HCT116 (cell line): Measurements from ENCODE around the gene RIPOR3. TPM values are rescaled to one million over a fixed set of nuclear protein-coding genes. Genes with fewer than 3 reads are reported as not detected.

ENCODE experiments used
- ATAC-seq: fragments of 200-7000 bp; cut with Tn5 transposase; 2 replicates; pipeline ENCODE4 v1.9.1; 2020; ENCODE audit warnings: mild to moderate bottlenecking, moderate library complexity
- BruUV-seq: library from RNA; stranded (reverse); fragments of 400-500 nt; replicated peaks from 2 replicates; lab custom pipeline; 2021; lab: Mats Ljungman, UMichigan
- CTCF ChIA-PET: fragments of 300-600 bp; sonication (Branson Sonifier 250); formaldehyde crosslinking; loops from one replicate; lab custom pipeline; 2021; ENCODE audit warnings: antibody characterized with exemption; lab: Charles Lee
- POLR2A ChIA-PET: fragments of 300-600, 350-600 bp; sonication (Branson Sonifier 250); formaldehyde crosslinking; loops from one replicate; lab custom pipeline; 2021; ENCODE audit warnings: antibody characterized with exemption; lab: Charles Lee
- RAD21 ChIA-PET, 2 experiments: fragments of 300-600 bp; sonication (Branson Sonifier 250); formaldehyde crosslinking; loops; one replicate each; lab custom pipeline; 2023; ENCODE audit warnings: low total read pairs in 2 of 2; ENCODE audit not compliant: uncharacterized antibody in 2 of 2, unreplicated experiment in 2 of 2, low non-redundant PET in 1 of 2; lab: Charles Lee
- DNase-seq: peaks from one replicate; pipeline ENCODE4 v3.0.0-alpha.2; 2010; ENCODE audit warnings: low read depth, low spot score
- H2AFZ ChIP-seq: fragments of 200-600 bp; shearing (Covaris generic), sonication (generic); 2 replicates; pipeline ENCODE4 v1.6.1; 2017; ENCODE audit warnings: low read depth, mixed run types, mixed read lengths, antibody characterized with exemption, low read length; ENCODE audit not compliant: poor library complexity, severe bottlenecking
- H3K27ac ChIP-seq: 2 replicates; pipeline ENCODE4 v1.5.1; 2012; ENCODE audit warnings: low read depth, low read length
- H3K27me3 ChIP-seq: fragments of 200-600 bp; sonication (generic); 2 replicates; pipeline ENCODE4 v1.6.1; 2016; ENCODE audit warnings: mixed run types, low read length, mixed read lengths; ENCODE audit not compliant: insufficient read depth
- H3K36me3 ChIP-seq, 2 experiments: fragments of 200-500 bp in 1 of 2; fragments of 200-600 bp in 1 of 2; sonication (Bioruptor generic) in 1 of 2; sonication (generic) in 1 of 2; 2 replicates each; pipeline versions ENCODE4 v1.5.1 to v1.6.1; 2014 to 2016; ENCODE audit warnings: low read length in 2 of 2, inconsistent platforms in 1 of 2, mixed read lengths in 1 of 2, mixed run types in 1 of 2; ENCODE audit not compliant: insufficient read depth in 2 of 2, control insufficient read depth in 1 of 2
- H3K4me1 ChIP-seq, 2 experiments: fragments of 200-600 bp in 1 of 2; sonication (generic) in 1 of 2; 2 replicates each; pipeline versions ENCODE4 v1.5.1 to v1.6.1; 2012 to 2017; ENCODE audit warnings: low read length in 2 of 2, inconsistent platforms in 1 of 2, mild to moderate bottlenecking in 1 of 2, mixed read lengths in 1 of 2, mixed run types in 1 of 2, moderate library complexity in 1 of 2; ENCODE audit not compliant: insufficient read depth in 2 of 2, control insufficient read depth in 1 of 2
- H3K4me2 ChIP-seq: fragments of 200-600 bp; sonication (generic); 2 replicates; pipeline ENCODE4 v1.6.1; 2017; ENCODE audit warnings: mixed run types, low read length, mixed read lengths
- H3K4me3 ChIP-seq, 2 experiments: fragments of 200-600 bp in 1 of 2; sonication (generic) in 1 of 2; replicated peaks in 1 of 2; 2 replicates each; pipeline ENCODE4 v1.5.1; 2011 to 2016; ENCODE audit warnings: low read length in 2 of 2, control low read depth in 1 of 2, low read depth in 1 of 2, mild to moderate bottlenecking in 1 of 2, mixed read lengths in 1 of 2, mixed run types in 1 of 2
- H3K79me2 ChIP-seq: fragments of 200-600 bp; sonication (generic); 2 replicates; pipeline ENCODE4 v1.6.1; 2017; ENCODE audit warnings: mild to moderate bottlenecking, mixed run types, low read length, moderate library complexity, mixed read lengths; ENCODE audit not compliant: insufficient read depth
- H3K9ac ChIP-seq: fragments of 200-600 bp; sonication (generic); 2 replicates; pipeline ENCODE4 v1.6.1; 2016; ENCODE audit warnings: low read length, mixed read lengths
- H3K9me2 ChIP-seq: fragments of 200-600 bp; sonication (generic), shearing (Covaris generic); 2 replicates; pipeline ENCODE4 v1.6.1; 2017; ENCODE audit warnings: mixed run types, mild to moderate bottlenecking, moderate library complexity; ENCODE audit not compliant: insufficient read depth
- H3K9me3 ChIP-seq, 2 experiments: fragments of 200-500 bp in 1 of 2; fragments of 200-600 bp in 1 of 2; sonication (Bioruptor generic) in 1 of 2; sonication (generic) in 1 of 2; 2 replicates each; pipeline ENCODE4 v1.6.1; 2014 to 2017; ENCODE audit warnings: low read length in 2 of 2, mixed read lengths in 2 of 2, inconsistent platforms in 1 of 2, low read depth in 1 of 2, mild to moderate bottlenecking in 1 of 2, mixed run types in 1 of 2, moderate library complexity in 1 of 2; ENCODE audit not compliant: control insufficient read depth in 1 of 2, insufficient read depth in 1 of 2
- H4K20me1 ChIP-seq: fragments of 200-600 bp; sonication (generic), shearing (Covaris generic); 2 replicates; pipeline ENCODE4 v1.6.1; 2017; ENCODE audit warnings: mixed run types, mild to moderate bottlenecking, moderate library complexity; ENCODE audit not compliant: insufficient read depth
- CEBPB ChIP-seq: IDR thresholded peaks from 2 replicates; pipeline ENCODE4 v1.6.1; 2012; ENCODE audit warnings: low read depth
- EZH2 ChIP-seq: fragments of 200-600 bp; sonication (generic); IDR thresholded peaks from 2 replicates; pipeline ENCODE4 v1.6.1; 2017; ENCODE audit warnings: antibody characterized with exemption, mixed run types
- FOSL1 ChIP-seq: IDR thresholded peaks from 2 replicates; pipeline ENCODE4 v1.6.1; 2012; ENCODE audit warnings: low read depth
- POLR2A ChIP-seq: IDR thresholded peaks from 2 replicates; pipeline ENCODE4 v1.7.0; 2011; ENCODE audit warnings: borderline replicate concordance; ENCODE audit not compliant: insufficient read depth, insufficient read length; ENCODE audit errors: extremely low read depth
- RAD21 ChIP-seq: IDR thresholded peaks from 2 replicates; pipeline ENCODE4 v1.6.1; 2012; ENCODE audit warnings: low read depth, mild to moderate bottlenecking
- SRF ChIP-seq: IDR thresholded peaks from 2 replicates; pipeline ENCODE4 v1.6.1; 2012; ENCODE audit warnings: low read depth
- TCF7L2 ChIP-seq: IDR thresholded peaks from 2 replicates; pipeline ENCODE4 v1.7.0; 2011; ENCODE audit warnings: borderline replicate concordance, inconsistent platforms; ENCODE audit not compliant: insufficient read depth, insufficient read length; ENCODE audit errors: extremely low read depth
- intact Hi-C: fragments of 100-400 bp; cut with micrococcal nuclease; formaldehyde crosslinking; loops from 2 replicates; pipeline ENCODE4 v1.10.0; 2022
- total RNA-seq: library from RNA; stranded (reverse); gene quantifications from one replicate; pipeline ENCODE4 v1.2.1, GENCODE V29; 2021; ENCODE audit not compliant: unreplicated experiment
- TF ChIP-seq, protein P1 (sequence below): IDR thresholded peaks from 2 replicates; pipeline ENCODE4 v1.6.1; 2011; ENCODE audit warnings: mild to moderate bottlenecking, low read length, moderate library complexity; ENCODE audit not compliant: insufficient replicate concordance; ENCODE audit errors: extremely low read depth
- TF ChIP-seq, protein P2 (sequence below), 3 experiments: fragments of 200-600 bp in 1 of 3; sonication (generic) in 1 of 3; IDR thresholded peaks in 2 of 3; conservative IDR thresholded peaks in 1 of 3; 2 replicates each; pipeline ENCODE4 v1.5.1; 2012 to 2017; ENCODE audit warnings: low read depth in 2 of 3, low read length in 2 of 3, antibody characterized with exemption in 1 of 3, borderline replicate concordance in 1 of 3, control low read depth in 1 of 3, mild to moderate bottlenecking in 1 of 3, mixed read lengths in 1 of 3, mixed run types in 1 of 3, moderate library complexity in 1 of 3; ENCODE audit not compliant: insufficient read depth in 1 of 3
- TF ChIP-seq, protein P3 (sequence below): IDR thresholded peaks from 2 replicates; pipeline ENCODE4 v1.6.1; 2012

The RIPOR3 gene
- total RNA-seq, 1 experiment from 2014 or later = 0.22 TPM

DNA sequence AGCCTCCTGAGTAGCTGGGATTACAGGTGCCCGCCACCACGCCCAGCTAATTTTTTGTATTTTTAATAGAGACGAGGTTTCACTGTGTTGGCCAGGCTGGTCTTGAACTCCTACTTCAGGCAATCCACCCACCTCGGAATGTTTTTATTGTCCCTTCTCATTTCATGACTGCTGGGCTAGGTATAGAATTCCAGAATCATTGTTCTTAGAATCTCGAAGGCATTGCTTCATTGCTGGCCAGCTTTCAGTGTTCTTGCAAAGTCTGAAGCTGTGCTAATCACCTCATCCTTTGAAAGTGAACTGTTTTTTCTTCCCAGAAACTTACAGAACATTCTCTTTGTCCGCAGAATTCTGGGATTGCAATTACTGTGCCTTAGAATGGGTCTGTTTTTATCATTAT lies 132.2 kb downstream of the RIPOR3 start:
- intact Hi-C loops = loop anchor here (5.0 kb wide), 1 partner anchor 47 kb away; the partner anchor contains the start of gene PTPN1
- H3K36me3 ChIP-seq = peaks cover 5 to 14% of the 10 kb centered on the region in 2 experiments; a peak in 2 of 4 replicates
- RAD21 ChIA-PET = no interaction called here
- peaks cover 62 to 71% of the 10 kb centered on the region in 2 experiments for H3K4me1 ChIP-seq
- peak overlapping the region; percentile 65; the same call in 1 of the 2 replicates for H3K27ac ChIP-seq
- no peaks in the 10 kb centered on the region for H3K9me3 ChIP-seq
- no TSS peak for BruUV-seq
- H3K9me2 ChIP-seq = no peaks in the 10 kb centered on the region
- CTCF ChIA-PET = no interaction called here
- no peak overlapping the region; a peak in 1 of 4 replicates for H3K4me3 ChIP-seq
- POLR2A ChIA-PET = no interaction called here
- ATAC-seq (no peak), DNase-seq (no peak)
- peak overlapping the region; percentile 67 for H3K4me2 ChIP-seq
- no peak overlapping the region for H2AFZ ChIP-seq
- TF ChIP-seq, protein P1, sequence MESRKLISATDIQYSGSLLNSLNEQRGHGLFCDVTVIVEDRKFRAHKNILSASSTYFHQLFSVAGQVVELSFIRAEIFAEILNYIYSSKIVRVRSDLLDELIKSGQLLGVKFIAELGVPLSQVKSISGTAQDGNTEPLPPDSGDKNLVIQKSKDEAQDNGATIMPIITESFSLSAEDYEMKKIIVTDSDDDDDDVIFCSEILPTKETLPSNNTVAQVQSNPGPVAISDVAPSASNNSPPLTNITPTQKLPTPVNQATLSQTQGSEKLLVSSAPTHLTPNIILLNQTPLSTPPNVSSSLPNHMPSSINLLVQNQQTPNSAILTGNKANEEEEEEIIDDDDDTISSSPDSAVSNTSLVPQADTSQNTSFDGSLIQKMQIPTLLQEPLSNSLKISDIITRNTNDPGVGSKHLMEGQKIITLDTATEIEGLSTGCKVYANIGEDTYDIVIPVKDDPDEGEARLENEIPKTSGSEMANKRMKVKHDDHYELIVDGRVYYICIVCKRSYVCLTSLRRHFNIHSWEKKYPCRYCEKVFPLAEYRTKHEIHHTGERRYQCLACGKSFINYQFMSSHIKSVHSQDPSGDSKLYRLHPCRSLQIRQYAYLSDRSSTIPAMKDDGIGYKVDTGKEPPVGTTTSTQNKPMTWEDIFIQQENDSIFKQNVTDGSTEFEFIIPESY = no peak
- TF ChIP-seq CEBPB = no peak
- no peak for TF ChIP-seq TCF7L2
- TF ChIP-seq SRF = no peak
- TF ChIP-seq POLR2A = no peak
- TF ChIP-seq EZH2 = no peak
- TF ChIP-seq, protein P2, sequence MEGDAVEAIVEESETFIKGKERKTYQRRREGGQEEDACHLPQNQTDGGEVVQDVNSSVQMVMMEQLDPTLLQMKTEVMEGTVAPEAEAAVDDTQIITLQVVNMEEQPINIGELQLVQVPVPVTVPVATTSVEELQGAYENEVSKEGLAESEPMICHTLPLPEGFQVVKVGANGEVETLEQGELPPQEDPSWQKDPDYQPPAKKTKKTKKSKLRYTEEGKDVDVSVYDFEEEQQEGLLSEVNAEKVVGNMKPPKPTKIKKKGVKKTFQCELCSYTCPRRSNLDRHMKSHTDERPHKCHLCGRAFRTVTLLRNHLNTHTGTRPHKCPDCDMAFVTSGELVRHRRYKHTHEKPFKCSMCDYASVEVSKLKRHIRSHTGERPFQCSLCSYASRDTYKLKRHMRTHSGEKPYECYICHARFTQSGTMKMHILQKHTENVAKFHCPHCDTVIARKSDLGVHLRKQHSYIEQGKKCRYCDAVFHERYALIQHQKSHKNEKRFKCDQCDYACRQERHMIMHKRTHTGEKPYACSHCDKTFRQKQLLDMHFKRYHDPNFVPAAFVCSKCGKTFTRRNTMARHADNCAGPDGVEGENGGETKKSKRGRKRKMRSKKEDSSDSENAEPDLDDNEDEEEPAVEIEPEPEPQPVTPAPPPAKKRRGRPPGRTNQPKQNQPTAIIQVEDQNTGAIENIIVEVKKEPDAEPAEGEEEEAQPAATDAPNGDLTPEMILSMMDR (IDR thresholded peaks at IDR 0.05 in 2 of 3, conservative IDR thresholded peaks at IDR 0.05 in 1 of 3; ENCODE audit: borderline replicate concordance in 1 of 3, insufficient read depth in 1 of 3, low read depth in 2 of 3, low read length in 2 of 3) = no peak
- TF ChIP-seq, protein P3, sequence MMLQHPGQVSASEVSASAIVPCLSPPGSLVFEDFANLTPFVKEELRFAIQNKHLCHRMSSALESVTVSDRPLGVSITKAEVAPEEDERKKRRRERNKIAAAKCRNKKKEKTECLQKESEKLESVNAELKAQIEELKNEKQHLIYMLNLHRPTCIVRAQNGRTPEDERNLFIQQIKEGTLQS = no peak
- no peak for TF ChIP-seq RAD21
- no peak for TF ChIP-seq FOSL1
- H3K79me2 ChIP-seq = peaks cover 92% of the 10 kb centered on the region
- H3K9ac ChIP-seq = peak overlapping the region; percentile 56
- H4K20me1 ChIP-seq = no peaks in the 10 kb centered on the region
- H3K27me3 ChIP-seq = no peaks in the 10 kb centered on the region
